Colonic mucosa (tissue), 4 donors: Measurements from ENCODE around the gene GPR18. TPM values are rescaled to one million over a fixed set of nuclear protein-coding genes. Genes with fewer than 3 reads are reported as not detected.
"Not testable (repeated sequence)": the region's sequence is repeated elsewhere in the genome, so short reads cannot be mapped to it uniquely, and the experiment has no call there.

Experiments
- DNase-seq: peaks from one replicate; pipeline ENCODE4 v3.0.0-alpha.2; 2020
- H3K27ac ChIP-seq: fragments of 200-600 bp; one replicate; pipeline ENCODE4 v1.8.0; 2021
- H3K27me3 ChIP-seq: fragments of 200-600 bp; one replicate; pipeline ENCODE4 v1.8.0; 2021
- H3K36me3 ChIP-seq: fragments of 200-600 bp; one replicate; pipeline ENCODE4 v1.8.0; 2021
- H3K4me1 ChIP-seq: fragments of 200-600 bp; one replicate; pipeline ENCODE4 v1.8.0; 2021; ENCODE audit warnings: mild to moderate bottlenecking
- H3K4me3 ChIP-seq: fragments of 200-600 bp; one replicate; pipeline ENCODE4 v1.8.0; 2021
- H3K9ac ChIP-seq, 2 donors: one replicate each; pipeline ENCODE4 v1.7.0; 2013; ENCODE audit warnings: control low read depth in 2 of 2, low read depth in 2 of 2, low read length in 2 of 2
- H3K9me3 ChIP-seq: fragments of 200-600 bp; one replicate; pipeline ENCODE4 v1.8.0; 2021
- intact Hi-C: fragments of 100-400 bp; cut with DNase I; formaldehyde crosslinking; loops from one replicate; pipeline ENCODE4 v1.14.1; 2022
- total RNA-seq, 2 donors: library from RNA; stranded (reverse); fragmentation: NEBNext Ultra II Directional in 1 of 2; extraction: Animal tissue kit (Norgen Biotek cat#: 25700) in 1 of 2; gene quantifications; one replicate each; pipeline ENCODE4 v1.2.1, GENCODE V29; 2021
- TF ChIP-seq, protein P1 (sequence below): fragments of 200-600 bp; IDR thresholded peaks from one replicate; pipeline ENCODE4 v1.8.0; 2022; ENCODE audit warnings: antibody characterized with exemption, mild to moderate bottlenecking
- donor health status: healthy.
- donor health status: DM: no; HTN: no; CAD: no.
- donor health status: DM: no; HTN: no; CAD: no.

The GPR18 gene
- total RNA-seq, 2 donors from 2014 or later = 0.35 TPM; not detected in 1

DNA sequence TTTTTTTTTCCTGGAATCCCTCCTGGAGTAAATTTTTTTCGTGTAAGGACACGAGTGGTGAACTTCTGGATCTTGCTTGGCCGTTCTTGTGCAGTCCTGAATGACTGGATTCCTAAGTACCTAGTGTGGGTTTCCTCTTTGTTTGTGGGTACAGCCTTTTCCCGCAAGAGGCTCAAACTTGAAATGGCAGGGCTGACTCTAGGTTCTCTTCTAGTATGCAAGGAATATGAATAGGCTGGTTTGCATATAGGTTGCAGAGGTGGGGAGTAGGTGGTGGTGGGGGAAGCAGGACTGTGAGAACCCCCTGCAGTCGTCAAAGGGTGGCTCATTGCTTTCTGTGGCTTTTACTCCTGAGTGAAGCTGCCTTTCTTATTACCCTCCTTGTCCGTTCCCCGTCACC lies 43.9 kb downstream of the GPR18 start:
- no peak for DNase-seq
- no peak overlapping the region for H3K9ac ChIP-seq
- no peak overlapping the region for H3K27ac ChIP-seq
- no peaks in the 10 kb centered on the region for H3K36me3 ChIP-seq
- no peaks in the 10 kb centered on the region for H3K4me1 ChIP-seq
- TF ChIP-seq, protein P1, sequence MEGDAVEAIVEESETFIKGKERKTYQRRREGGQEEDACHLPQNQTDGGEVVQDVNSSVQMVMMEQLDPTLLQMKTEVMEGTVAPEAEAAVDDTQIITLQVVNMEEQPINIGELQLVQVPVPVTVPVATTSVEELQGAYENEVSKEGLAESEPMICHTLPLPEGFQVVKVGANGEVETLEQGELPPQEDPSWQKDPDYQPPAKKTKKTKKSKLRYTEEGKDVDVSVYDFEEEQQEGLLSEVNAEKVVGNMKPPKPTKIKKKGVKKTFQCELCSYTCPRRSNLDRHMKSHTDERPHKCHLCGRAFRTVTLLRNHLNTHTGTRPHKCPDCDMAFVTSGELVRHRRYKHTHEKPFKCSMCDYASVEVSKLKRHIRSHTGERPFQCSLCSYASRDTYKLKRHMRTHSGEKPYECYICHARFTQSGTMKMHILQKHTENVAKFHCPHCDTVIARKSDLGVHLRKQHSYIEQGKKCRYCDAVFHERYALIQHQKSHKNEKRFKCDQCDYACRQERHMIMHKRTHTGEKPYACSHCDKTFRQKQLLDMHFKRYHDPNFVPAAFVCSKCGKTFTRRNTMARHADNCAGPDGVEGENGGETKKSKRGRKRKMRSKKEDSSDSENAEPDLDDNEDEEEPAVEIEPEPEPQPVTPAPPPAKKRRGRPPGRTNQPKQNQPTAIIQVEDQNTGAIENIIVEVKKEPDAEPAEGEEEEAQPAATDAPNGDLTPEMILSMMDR = no peak
- intact Hi-C loops = no loop called here
- H3K27me3 ChIP-seq = no peaks in the 10 kb centered on the region
- no peak overlapping the region for H3K4me3 ChIP-seq
- no peaks in the 10 kb centered on the region for H3K9me3 ChIP-seq

DNA sequence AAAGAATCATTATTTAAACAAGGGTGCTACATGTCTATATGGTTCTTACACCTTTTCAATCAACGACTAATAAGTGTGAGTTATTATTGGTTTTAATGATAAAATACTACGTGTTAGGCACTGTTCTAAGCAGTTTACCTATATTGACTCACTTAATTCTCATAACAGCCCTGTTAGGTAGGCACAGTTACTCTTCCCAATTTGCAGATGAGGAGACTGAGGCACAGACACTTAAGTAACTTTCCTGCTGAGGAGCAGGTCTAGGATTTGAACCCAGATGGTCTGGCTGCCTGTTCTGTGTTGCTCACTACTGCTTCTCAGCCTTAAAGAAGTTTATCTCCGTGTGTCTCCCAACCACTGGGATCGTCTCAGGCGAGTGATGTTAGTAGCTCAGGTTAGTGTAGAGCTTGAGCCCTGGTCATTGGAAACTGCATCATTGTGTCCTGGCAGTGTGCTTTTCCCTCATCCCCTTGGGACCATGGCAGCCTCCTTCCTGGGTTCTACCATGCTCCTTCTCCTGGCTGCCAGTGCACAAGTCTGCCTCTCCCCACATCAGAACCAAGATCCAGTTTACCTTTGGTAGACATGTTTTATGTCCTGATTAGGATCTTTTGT lies 46.7 kb downstream of the GPR18 start:
- H3K27me3 ChIP-seq = no peaks in the 10 kb centered on the region
- H3K4me1 ChIP-seq = no peaks in the 10 kb centered on the region
- H3K9me3 ChIP-seq = no peaks in the 10 kb centered on the region
- H3K4me3 ChIP-seq = no peak overlapping the region
- no peaks in the 10 kb centered on the region for H3K36me3 ChIP-seq
- no peak overlapping the region for H3K9ac ChIP-seq
- intact Hi-C loops = no loop called here
- DNase-seq = no peak
- TF ChIP-seq, protein P1 = no peak
- no peak overlapping the region for H3K27ac ChIP-seq

DNA sequence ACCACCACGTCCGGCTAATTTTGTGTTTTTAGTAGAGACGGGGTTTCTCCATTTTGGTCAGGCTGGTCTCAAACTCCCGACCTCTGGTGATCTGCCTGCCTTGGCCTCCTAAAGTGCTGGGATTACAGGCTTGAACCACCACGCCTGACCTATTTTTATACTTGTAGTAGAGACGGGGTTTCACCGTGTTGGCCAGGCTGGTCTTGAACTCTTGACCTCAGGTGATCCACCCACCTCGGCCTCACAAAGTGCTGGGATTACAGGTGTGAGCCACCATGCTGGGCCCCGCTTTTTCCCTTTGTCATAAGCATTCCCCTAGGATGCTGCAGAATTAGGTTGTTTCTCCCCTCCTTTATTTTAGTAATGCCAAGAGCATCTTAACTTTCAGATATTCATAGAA lies 47.6 kb downstream of the GPR18 start:
- H3K4me1 ChIP-seq, H3K36me3 ChIP-seq, intact Hi-C loops, H3K4me3 ChIP-seq, H3K9ac ChIP-seq, H3K27ac ChIP-seq, H3K27me3 ChIP-seq, DNase-seq, H3K9me3 ChIP-seq: not testable (repeated sequence)

DNA sequence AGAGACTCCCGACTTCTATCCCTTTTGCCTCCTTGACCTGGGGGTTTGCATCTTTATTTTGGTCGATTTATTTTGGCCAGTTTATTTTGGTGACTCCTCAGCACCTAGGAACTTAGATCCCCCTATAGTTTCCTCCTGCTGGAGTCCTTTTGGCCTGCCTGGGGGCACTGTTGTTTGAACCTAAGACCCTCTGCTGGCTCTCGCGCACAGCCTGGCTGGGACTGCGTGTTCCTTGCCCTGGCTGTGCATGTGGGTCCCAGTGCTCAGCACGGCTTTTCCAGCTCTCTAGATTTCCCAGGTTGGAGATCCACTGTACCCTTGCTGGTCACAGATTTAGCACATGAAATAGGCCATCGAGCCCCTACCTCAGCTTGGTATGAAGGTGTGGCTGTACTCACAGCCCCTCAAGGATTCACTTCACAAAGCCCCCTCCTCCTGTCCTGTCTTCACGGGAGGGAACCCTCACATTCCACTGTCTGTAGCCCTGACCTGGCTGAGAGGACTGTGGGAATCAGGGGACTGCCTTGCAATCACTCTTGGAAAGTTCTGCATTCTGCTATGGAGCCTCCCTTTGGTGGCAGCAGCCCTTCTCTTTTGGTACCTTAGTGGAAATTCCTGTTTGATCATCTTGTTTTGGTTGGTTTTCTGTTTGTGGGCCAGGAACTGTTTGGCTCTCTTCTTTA lies 49.2 kb downstream of the GPR18 start:
- Histone ChIP-seq H3K27ac (no peak overlapping the region), H3K4me3 (no peak overlapping the region), H3K27me3 (no peaks in the 10 kb centered on the region), H3K4me1 (no peaks in the 10 kb centered on the region), H3K36me3 (no peaks in the 10 kb centered on the region), H3K9ac (no peak overlapping the region), H3K9me3 (no peaks in the 10 kb centered on the region)
- TF ChIP-seq, protein P1 = no peak
- no peak for DNase-seq
- intact Hi-C loops = loop anchor here (10.0 kb wide), 1 partner anchor 124 kb away; no protein-coding TSS in a partner anchor

DNA sequence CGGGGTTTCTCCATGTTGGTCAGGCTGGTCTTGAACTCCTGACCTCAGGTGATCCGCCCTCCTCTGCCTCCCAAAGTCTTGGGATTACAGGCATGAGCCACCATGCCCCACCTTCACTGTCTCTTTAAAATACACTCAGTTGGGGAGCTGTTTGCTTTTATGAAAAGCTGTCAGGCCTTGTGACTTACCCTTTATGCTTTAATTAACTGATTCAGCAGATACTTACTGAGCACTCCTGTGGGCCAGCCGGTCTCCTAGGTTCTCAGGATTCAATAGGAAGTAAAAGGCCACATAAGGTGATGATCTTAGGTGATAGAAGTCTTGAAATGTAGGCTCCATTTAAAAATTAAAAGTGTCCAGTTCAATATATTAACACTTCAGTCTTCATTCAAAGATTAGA lies 50.0 kb downstream of the GPR18 start:
- no peak overlapping the region for H3K9ac ChIP-seq
- TF ChIP-seq, protein P1 = no peak
- H3K36me3 ChIP-seq = no peaks in the 10 kb centered on the region
- no peaks in the 10 kb centered on the region for H3K27me3 ChIP-seq
- DNase-seq = peak; percentile 8
- H3K9me3 ChIP-seq = no peaks in the 10 kb centered on the region
- intact Hi-C loops = loop anchor here (10.0 kb wide), 1 partner anchor 123 kb away; no protein-coding TSS in a partner anchor
- H3K4me3 ChIP-seq = no peak overlapping the region
- H3K4me1 ChIP-seq = no peaks in the 10 kb centered on the region
- H3K27ac ChIP-seq = no peak overlapping the region

DNA sequence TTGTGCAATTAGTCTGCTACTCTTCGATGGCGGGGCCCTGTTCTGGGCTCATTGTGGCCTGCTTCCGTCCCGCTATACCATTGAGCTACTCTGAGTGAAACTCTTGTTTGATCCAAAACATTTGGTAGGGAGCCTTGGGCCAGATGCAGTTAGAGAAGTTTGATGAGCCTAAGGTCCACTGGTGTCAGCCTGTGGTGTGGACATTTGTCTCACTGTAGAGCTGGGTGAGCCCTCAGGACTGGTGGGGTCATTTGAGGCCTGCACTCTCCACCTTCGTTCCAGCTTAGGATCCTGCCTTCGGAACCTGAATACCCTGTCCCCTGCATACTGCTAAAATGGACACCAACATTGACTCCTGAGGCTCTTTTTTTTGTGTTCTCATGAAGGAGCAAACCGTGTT lies 50.7 kb downstream of the GPR18 start:
- H3K27me3 ChIP-seq = no peaks in the 10 kb centered on the region
- H3K4me3 ChIP-seq = no peak overlapping the region
- intact Hi-C loops = loop anchor here (10.0 kb wide), 1 partner anchor 123 kb away; no protein-coding TSS in a partner anchor
- DNase-seq = no peak
- H3K36me3 ChIP-seq = no peaks in the 10 kb centered on the region
- no peak overlapping the region for H3K27ac ChIP-seq
- peaks cover 1% of the 10 kb centered on the region for H3K4me1 ChIP-seq
- H3K9ac ChIP-seq = no peak overlapping the region
- TF ChIP-seq, protein P1 = no peak
- no peaks in the 10 kb centered on the region for H3K9me3 ChIP-seq
